Activated CD8-positive, alpha-beta memory T cell treated with anti-CD3 and anti-CD28 coated beads, Interleukin-2, amount 50 U/mL, for 24 hours (primary cell): ENCODE results near the gene RPIA.

Experiments
- DNase-seq: peaks from one replicate; pipeline ENCODE4 v3.0.0-alpha.2; 2020; ENCODE audit errors: extremely low read depth

The RPIA gene

DNA sequence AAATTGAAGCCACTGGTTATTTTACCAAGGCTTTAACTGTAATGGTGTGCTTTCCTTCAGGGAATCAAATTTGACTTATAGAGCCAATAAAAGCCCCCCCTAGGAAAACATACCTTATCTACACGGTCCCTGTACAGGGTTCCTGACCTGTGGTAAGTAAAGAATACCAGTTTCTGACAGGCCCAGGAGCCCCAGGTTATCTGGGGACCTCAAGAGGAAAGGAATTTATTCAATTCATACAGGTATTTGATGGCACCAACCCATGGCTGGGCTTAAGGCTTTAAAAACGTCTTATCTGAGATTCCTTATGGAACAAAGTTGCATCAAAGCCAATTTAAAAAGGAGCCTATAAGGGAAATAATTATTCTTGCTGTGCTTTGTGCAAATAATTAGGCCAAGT, 7.0 kb upstream of the RPIA start:
- no peak for DNase-seq

DNA sequence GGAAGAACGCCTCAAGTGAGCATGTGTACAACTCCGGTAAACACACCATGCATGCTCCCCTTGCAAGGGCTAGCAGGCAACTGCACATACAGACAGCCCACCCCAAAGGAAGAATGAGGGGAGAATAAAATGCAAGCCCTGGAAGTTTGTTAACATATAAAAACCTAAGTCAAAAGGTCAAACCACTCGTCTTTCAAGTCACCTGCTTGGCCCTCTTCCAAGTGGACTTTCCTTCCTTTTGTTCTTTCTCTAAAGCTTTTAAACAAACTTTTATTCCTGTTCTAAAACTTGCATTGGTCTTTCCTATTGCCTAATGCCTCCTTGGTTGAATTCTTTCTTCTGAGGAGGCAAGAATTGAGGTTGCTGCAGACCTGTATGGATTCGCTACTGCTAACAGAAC, 5.2 kb upstream of the RPIA start:
- DNase-seq = no peak

DNA sequence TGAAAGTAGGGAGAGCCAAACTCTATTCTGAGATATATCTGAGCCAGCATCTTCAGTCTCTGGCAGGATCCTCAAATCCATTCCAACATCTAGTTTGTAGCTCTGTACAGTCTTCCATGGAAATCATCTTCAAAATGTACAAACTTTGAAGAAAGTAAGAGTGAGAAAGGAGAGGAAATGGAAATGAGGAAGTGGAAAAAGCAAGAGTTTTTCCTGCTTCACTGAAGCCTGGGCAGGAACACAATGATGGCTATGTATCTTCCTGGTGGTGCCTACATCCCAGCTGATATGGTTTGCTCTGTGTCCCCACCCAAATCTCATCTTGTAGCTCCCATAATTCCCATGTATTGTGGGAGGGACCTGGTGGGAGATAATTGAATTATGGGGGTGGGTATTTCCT, 4.1 kb upstream of the RPIA start:
- DNase-seq = no peak

DNA sequence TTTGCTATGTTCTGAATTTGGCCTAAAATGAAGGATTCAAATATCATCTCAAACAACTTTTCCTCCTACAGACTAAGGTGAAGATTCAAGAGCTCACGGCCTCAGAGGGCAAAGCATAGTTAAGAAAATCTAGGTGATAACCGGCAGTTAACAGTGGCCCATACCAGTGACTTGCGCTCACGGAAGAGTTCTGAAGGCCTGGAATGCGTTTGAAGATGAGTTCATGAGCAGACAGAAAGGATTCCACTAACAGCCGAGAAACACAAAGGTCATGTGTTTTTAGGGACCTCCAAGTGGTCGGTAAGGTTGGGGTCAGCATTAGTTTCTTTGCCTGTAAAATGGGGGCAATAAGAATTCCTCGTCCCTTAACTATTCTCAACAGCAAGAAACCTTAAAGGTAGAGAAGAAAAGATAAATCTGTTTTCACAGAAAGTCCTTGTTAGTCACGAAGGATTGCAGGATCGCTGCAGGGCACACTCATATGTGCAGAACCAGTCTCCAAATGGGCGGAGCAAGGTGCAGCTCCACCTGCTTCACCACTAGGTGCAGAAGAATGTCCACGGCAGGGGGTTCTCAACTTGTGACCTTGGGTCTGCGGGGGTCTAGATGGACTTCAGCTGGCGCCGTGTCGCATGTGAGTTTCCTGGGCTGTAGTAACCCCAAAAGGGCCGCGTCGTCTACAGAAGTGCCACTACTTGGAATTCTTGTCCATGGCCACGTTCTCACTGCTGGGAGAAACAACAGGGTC, 708 bp upstream of the RPIA start:
- DNase-seq = no peak

DNA sequence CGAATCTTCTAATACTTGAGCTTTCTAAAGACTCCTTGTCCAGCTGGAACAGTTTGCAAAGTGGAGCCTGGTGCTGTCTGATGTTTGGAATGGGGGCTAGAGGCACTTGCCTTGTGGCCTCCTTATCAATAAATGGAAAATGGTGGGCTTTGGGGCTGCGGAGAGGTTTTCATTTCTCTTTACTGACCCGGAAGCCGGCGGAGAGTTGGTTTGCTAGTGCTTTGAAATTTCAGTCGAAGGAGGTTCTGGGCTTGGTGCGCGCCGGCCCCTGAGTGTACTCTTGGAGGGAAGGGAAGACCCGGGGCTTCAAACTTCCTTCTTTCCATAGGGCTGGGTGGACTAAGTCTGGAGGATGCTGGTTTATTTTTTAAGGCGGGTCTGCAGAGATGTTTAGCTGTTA, 714 bp downstream of the RPIA start:
- no peak for DNase-seq

DNA sequence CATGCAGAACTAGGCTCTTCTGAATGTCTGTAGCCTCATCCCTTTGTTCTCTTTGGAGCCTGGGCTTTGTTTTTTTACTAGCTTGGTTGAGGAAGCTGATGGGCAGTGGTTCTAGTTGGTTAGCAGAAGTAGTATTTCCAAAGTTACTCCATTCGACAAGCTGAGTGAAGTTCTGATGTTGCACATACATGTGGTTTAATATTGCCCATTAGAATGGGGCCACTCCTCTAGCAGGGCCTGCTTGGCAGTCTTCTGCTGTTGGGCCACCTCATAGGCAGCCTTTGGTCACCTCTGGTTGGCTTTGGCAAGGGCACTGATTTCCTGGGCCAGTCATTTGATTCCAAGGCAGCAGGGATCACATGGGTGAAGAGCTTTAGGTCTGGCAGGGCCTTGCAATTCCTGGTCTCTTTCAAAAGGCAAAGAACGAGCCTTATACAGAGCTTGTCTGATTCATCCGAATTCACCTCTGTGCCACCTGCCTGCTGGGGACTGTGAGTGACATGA, 2.5 kb downstream of the RPIA start:
- DNase-seq = no peak

DNA sequence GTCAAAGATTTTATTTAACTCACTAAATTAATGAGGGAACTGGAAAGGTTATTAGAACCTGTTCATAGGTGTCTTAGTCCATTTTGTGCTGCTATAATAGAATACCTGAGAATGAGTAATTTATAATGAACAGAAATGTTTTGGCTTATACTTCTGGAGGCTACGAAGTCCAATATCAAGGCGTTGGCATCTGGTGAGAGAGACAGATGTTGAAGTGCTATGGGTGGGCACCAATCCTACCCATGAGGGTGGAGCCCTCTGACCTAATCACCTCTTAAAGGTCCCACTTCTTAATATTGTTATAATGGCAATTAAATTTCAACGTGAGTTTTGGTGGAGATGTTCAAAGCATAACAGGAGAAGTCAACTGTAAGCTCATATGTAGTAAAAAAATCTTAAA, 5.1 kb downstream of the RPIA start:
- DNase-seq = no peak

DNA sequence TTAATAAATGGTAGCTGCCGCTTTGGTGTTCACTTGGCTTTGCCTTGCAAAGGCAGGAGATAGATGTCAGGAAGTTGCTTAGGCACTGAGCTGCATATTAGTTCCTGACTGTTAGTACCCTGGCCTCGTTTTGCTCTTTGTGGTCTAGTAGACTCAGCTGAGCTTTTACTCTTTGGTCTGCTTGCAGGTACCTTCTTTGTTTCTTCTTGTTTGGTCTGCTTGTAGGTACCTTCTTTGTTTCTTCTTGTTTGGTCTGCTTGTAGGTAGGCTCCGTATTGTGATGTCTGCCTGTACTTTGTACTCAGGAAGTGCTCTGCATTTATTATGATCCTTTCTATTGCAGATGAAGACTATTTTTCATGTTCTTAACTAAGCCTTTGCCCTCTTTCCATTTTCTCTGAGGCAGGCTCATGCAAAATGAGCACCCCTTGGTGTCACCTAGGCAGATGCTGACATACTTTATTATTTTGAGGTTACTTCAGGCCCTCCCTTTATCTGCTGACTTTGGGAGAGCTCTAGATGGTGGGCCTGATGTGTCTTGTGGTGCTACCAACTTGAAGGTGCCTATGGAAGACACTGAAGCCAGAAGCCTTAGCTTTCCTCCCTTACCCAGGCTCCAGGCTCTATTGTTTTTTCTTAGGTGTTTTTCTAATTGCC, 6.0 kb downstream of the RPIA start:
- no peak for DNase-seq

DNA sequence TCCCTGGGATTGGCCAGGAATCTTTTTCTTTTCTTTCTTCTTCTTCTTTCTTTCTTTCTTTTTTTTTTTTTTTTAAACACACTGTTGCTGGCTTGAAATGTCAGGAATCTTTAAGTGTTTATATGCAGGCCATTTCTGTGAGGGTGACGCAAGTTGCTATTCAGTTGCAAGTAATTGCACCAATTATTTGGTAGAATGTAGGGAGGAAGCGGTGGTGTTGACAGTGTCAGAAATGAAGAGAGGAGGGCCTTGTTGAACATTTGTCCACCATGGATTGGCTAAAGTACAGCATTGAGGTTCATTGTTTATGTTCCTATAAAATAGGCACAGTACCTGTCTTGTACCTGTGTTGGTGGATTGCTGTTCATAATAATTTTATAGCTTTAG, 6.5 kb downstream of the RPIA start:
- DNase-seq = no peak

DNA sequence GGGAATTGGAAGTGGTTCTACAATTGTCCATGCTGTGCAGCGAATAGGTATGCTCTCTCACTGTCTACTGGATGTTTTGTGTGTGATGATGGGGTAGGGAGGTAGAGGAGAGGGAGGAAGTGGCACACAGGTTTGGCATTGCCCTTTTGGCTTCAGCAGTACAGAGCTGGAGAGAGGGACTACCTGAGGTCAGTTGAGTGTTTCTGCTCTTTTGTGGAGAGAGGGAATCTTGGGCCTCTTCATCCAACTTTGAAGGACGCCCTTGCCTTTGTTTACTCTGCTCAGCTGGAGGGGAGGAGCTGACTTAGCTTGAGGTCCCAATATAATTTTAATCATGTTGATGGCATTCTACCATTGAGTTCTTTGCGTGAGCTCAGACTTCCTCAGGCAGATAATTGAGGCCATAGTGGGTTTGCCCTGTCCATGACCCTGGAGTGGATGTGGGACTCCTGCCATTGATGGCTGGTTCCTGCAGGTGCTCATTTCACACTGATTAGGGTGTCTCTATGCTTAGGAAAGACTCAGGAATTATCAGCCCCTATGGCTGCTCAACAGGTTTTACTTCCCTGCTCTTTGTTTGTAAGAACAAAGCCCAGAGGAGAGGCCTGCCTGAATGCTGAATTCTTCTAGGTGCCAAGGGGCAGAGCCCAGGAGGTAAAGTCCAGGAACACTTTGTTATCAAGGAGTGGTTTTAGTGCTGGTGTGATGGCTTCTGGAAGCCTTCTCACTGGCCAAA, 7.2 kb downstream of the RPIA start:
- DNase-seq = no peak

DNA sequence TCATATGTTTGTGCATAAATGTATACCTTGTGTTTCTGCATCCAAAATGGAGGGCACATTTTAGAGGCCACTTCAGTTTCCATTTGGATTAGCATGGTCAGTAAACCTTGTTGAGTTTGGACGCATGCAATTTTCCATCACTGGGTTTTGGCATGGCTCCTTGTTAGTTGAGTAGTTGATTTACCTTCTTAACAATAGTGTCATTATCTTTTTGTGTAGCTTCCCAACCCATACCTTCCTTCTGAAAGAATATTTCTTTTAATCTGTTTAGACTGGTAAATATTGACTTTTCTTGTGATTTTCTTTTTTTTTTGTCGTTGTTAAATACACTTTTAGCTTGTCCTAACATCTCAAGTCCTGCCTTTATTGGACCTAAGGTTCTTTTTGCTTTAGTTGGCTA, 15.5 kb downstream of the RPIA start:
- DNase-seq = no peak

DNA sequence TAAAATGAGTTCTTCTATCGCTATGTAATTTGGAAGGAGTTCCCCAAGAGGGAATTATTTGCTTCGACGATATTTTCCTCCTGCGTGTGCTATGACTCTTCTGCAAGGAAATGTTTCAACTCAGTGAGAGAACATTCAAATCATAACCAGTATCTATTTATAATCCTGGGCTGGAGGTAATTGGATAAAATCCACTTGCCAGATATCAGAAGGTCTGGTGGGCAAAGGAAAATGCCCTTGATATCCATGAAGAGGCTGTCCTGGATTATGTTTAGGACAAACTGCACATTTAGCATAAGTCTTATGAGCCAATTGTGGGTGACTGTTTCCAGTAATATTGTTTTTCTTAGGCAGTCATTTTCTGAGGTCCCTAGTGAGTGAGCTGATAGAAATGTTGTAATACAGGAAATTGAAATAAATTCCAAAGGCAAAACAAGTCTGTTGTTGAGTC, 17.7 kb downstream of the RPIA start:
- no peak for DNase-seq

DNA sequence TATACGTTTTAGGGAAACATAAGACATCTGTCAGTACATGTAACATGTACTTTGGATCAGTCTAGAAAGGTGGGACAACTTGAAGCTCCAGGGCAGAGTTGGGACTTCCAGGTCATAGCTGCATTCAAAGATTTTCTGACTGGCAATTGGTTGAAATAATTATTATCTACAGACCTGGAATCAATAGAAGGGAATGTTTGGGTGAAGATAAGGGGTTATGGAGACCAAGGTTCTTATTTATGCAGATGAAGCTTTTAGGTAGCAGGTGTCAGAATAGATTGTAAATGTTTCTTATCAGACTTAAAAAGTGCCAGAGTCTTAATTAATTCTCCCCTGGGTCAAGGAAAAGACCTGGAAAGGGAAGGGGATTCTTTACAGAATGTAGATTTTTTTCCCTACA, 19.8 kb downstream of the RPIA start:
- no peak for DNase-seq

DNA sequence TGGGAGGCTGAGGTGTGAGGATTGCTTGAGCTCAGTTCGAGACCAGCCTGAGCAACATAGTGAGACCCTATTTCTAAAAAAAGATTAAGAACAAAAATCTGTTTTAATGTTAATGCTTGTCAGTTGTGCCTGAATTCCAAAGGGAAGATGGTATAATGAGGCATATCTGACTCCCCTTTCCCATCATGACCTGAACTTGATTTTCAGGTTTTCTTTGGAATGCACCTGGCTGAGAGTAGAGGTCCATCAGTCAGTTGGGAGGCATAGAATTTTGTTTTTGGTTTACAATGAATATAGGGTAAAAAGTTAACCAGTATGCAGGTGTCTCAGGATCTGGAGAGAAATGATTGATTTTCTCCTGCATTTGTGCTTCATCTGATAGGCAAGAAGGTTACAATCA, 20.4 kb downstream of the RPIA start:
- DNase-seq = no peak

DNA sequence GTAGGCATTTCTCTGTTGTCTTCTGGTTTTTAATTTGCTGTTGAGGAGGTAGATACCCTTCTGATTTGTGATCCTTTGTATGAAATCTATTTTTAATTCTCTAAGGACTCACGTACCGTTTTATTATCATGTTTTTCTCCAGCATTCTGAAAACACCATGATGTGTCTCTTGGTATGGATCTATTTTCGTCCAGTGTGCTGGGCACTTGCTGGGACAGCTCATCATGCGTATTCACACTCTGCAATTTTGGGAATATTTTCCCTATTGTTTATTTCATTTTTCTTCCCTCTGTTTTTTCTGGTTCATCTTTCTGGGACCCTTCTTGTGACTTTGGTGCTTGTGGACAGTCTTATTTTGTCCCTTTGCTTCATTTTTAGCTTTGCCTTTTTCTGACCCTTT, 21.9 kb downstream of the RPIA start:
- no peak for DNase-seq

DNA sequence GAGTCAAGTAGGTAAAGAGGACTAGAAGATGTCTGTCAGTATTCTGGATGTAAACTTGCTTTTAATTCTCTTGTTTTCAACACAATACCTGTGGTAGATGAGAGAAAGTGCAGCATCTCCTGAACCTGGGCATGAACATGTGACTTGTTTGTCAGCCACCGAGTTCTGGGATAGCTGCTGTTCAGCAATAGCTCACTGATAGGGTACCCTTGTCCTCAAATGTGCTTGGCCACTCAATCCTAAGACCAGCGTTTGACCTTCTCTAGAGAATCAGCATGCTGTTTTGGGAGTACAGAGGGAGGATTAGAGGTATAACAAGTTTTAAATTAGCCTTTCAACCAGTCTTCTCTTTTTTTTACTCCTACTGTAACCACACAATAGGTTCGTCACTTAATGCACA, 23.2 kb downstream of the RPIA start:
- DNase-seq = no peak

DNA sequence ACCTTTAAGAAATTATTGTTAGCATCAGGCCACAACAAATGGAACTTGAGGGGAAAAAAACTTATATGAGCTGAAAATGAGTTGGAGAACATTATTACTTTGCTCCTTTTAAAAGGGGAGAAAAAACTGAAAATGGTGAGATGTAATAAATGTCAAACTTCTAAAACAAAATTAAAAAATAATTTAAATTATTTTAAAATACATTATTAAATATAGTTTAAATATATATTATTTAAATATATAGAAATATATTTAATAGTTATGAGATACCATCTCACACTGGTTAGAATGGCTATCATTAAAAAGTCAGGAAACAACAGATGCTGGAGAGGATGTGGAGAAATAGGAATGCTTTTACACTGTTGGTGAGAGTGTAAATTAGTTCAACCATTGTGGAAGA, 28.9 kb downstream of the RPIA start:
- DNase-seq = no peak

DNA sequence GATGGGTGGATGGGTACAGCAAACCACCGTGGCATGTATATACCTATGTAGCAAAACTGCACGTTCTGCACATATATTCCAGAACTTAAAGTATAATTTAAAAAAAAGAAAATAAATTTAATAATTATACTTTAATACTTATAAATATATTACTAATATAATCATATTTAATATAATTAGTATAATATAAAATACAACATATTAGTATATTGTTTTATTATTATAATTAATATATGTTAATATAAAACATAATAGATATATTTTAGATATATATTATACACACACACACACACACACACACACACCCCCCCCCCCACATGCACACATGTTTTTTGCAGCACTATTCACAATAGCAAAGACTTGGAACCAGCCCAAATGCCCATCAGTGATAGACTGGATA, 29.8 kb downstream of the RPIA start:
- DNase-seq = no peak

DNA sequence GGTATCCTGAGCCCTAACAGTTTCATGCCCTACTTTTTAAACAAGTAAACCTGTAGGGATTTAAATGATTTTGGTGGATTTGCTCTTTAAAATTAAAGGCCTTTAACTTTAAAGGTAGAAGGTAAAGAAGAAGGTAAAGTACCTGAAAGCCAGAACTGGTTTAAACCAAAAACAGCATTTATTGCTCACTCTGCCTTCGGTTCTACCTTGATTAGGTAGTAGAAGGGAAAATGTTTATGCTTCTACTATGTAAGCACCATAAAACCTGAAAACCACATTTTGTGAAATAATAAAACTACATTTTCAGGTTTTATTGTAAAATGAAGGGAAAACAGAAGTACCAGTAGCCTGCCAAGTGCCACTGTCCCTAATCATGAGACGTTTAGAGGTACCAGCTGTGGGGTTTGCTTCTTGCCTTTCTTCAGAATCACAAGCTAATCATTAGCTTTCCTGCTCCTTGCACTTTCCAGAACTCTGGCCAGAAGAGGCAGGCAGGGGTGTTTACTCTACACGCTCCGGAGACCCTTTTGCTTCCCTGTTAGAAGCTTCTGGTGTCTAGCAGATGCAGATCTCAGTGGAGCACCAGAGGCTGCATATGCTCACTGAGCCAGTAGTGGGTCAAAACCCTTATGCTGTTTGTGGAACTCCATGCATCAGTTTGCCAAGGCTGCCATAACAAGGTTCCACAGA, 33.3 kb downstream of the RPIA start:
- no peak for DNase-seq

DNA sequence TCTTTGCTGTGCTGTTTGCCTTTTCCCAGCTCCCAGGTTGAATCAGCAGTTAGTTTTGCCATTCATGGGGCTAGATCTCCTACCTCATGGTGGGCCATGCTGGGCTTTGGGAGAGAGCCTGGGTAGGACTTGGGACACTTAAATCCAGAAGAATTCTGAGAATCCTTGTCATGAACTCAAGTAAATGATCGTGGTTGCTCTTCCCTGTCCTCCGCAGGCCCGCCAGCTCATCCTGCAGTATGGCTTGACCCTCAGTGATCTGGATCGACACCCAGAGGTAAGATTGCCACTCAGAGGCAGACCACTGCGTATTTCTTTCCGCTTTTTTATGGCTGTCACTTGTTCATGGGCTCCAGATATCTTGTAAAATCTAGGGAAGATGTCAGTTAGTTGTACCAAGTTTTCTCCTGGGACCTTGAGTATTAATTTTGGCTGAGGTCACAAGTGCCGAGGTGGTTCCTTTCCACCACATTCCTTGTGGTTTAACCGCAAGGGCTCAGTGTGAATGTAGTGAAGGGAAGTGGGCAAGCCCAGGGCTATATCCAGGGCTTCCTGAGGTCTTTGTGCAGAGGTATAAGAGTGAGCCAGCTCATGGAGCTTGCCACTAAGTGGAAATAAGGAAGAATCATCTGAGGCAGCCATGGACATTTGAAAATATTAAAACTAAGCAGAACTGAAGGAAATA, 37.7 kb downstream of the RPIA start:
- no peak for DNase-seq

DNA sequence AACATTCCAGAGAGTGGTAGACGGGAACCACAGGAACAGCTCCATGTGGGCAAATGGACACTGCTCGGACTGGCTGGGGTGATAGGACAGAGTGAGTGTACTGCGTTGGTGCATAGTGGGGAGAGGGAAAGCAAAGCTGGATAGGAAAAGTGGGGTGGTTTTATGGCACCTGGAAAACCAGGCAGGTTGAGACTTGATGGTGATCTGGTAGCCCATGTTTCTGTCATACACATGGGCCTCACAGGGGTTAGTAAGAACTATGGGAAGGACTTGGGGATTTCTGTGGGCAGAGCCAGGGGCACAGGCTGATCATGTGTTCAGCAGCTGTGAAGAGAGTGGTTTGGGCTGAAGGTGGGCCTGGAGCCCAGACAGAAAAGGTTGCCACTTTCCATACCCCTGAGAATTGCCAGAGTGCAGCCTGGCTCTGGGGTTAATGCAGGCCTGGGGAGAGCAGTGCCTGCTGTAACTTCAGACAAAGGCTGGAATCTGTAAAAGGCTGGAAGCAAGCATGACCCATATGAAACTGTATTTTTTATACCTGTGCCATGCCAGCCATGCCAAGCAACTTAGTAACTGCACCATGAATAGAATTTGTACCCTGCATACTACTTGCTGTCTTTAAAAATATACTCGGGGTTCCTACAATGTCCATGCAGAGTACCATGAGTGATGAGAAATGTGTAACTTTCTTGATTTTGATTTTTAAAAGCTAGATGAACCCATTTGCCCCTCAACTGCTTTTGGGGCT, 41.9 kb downstream of the RPIA start:
- DNase-seq = no peak
